SW480 (cell line): ENCODE data around the gene TNFRSF14.
A peak's percentile ranks its signal among the peaks of the same experiment; 100 is the strongest.

Source experiments
- DNase-seq: peaks from one replicate; pipeline ENCODE4 v3.0.0-alpha.2; 2016; ENCODE audit warnings: low spot score

The TNFRSF14 gene

GRCh38 chr1:2556277-2556677 is at the start of gene TNFRSF14:
TSS of gene TNFRSF14 (plus strand) at chr1:2556371. CDS start at chr1:2556665, 294 bp downstream.
- peak; percentile 53 for DNase-seq

- no peak for DNase-seq
These were observed 49.1 kb upstream of the TNFRSF14 start for GRCh38 chr1:2506901-2507565.

- no peak for DNase-seq
These were observed 48.4 kb upstream of the TNFRSF14 start for GRCh38 chr1:2507744-2508155.

GRCh38 chr1:2508180-2508579 is 48.0 kb upstream of the TNFRSF14 start:
- no peak for DNase-seq

DNA sequence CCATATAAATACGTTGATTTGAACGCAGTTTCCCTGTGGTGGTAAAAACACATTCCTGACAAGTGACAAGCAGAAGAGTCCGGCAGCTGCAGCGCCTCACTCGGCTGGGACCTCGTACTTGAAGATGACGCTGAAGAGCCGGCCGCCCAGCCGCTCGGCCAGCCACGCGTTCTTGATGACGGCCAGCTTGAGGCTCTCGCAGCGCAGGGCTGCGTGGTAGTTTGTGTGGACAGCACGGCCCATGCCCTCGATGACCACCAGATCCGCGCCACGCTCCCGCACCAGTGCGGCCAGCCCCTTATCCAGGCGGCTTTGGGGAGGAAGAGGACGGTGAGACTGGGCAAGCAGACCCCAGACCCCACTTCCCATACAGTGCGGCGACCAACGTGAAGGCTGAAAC is 47.4 kb upstream of the TNFRSF14 start:
- no peak for DNase-seq

DNA sequence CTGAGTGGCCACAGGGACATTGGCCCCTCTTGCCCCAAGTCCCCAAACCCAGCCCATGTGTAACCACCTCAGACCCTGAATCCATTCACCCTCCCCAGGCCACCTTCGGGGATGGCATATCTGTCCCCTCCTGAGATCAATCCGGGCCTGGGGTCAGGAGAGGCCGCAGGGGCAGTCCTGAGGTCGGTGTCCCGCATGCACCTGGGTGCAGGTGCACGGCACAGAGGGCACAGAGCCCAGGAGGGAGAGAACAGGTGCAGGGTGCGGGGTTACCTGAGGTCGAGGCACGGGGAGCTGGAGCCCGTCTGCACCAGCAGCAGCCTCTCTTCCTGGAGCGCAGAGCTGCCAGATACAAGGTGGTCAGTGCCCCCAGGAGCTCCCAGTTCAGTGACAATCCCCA is 46.6 kb upstream of the TNFRSF14 start:
- no peak for DNase-seq

DNA sequence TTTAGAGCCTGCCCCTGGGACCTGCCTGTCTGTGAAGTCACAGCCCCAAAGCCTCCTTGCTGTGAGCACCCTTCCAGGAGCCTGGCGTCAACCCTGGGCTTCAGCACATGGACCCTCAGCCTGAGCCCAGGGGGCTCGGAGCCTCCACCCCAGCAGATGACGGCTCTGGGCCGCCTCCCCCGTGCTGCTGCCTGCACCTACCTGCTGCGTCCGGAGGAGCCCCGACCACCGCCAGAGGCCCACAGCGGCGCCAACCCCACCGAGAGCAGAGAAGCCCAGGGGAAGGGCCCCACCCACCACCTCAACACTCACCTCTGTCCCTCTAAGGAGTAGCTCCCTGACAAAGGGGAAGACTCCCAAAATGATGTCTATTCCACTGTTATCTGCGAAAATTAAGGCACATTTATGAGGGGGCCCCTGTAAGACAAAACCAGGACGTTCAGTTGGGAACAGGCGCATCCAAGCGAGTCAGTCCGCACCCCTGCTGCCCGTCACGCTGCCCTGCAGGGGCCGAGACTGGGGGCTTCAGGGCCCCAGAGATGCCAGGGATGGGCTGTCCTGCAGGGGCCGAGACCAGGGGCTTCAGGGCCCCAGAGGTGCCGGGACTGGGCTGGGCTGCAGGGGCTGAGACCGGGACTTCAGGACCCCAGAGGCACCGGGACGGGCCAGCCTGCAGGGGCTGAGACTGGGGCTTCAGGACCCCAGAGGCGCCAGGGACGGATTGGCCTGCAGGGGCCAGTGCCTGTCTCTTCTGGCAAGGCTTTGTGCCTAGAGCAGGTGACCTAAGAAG is 45.6 kb upstream of the TNFRSF14 start:
- no peak for DNase-seq

DNA sequence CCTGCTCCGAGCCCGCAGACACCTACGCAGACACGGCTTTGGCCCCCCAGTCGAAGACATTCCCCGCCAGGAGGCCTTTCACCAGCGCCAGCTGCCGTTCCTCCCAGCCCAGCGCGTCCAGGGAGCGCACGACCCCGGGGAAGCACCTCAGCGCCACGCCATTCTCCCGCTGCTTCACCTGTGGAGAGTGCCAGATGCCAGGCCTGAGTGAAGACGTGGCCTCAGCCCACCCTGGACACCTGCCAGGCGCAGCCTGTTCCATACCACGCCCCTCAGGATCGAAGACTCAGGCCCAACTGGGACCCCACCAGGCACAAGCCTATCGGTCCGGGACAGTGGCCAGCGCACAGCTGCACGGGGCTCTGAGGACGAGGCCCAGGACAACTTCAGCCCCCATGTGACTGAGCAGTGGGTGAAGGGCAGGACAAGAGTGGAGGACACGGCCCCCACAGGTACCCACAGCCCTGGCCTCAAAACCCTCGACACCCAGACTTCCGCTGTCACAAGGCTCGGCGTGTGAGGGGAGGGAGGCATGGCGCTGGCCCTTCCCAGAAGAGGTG is 43.2 kb upstream of the TNFRSF14 start:
- no peak for DNase-seq

DNA sequence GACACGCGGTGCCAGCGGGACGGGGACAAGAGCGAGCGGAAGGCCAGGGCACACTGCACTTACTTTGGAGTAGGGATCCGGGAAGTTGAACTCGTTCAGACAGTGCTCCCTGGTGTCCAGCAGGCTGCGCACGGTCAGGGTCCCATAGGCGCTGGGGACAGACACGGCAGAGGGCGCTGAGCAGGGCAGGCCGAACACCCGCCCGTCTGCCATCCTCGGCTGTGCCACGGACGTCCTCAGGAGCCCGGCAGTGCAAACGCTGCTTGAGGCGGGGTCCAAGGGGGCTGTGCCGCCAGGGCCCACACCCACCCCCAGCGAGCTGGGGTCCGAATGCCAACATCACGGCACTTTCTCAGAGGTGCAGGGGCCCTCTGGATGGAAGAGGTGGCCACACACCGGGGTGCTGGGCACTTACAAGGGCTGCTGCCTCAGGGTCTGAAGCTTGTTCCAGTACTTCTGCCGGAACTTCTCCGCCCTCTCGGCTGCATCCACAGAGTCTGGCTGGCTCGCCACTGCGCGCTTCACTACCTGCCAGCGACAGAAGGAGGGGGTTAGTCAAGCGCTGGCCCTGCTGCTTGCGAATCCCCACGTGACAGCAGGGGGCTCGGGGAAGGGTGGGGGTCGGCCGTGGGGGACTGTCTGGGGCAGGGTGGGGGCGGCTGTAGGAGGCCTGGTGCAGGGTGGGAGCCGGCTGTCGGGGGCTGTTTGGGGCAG is 42.1 kb upstream of the TNFRSF14 start:
- DNase-seq, result no peak

GRCh38 chr1:2514863-2515762 is 41.1 kb upstream of the TNFRSF14 start:
- DNase-seq, result no peak

GRCh38 chr1:2515763-2516080 is 40.4 kb upstream of the TNFRSF14 start:
- no peak for DNase-seq

- DNase-seq, result no peak
These were observed 40.0 kb upstream of the TNFRSF14 start for GRCh38 chr1:2516124-2516523.

DNA sequence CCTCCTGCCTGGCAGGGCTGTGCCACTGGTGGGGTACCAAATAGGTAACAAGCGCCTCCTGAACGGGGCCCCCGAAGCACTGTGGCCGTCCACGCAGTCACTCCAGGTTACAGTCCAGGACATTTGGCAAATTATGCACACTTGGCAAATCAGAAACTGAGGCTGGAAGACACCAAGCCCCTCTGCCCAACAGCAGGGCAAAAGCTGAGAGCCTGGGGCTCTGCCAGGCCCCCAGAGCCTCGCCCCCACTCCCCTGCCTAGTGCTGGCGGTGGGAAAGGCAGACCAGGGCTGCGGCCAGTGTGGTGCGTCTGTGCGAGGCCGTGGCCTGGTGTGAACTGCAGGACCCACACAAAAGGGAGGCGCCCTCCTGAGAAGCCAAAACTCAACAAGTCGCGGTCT is 39.2 kb upstream of the TNFRSF14 start:
- DNase-seq, result no peak

GRCh38 chr1:2517966-2518365 is 38.2 kb upstream of the TNFRSF14 start:
- no peak for DNase-seq

- no peak for DNase-seq
These were observed 37.6 kb upstream of the TNFRSF14 start for GRCh38 chr1:2518528-2518927.

DNA sequence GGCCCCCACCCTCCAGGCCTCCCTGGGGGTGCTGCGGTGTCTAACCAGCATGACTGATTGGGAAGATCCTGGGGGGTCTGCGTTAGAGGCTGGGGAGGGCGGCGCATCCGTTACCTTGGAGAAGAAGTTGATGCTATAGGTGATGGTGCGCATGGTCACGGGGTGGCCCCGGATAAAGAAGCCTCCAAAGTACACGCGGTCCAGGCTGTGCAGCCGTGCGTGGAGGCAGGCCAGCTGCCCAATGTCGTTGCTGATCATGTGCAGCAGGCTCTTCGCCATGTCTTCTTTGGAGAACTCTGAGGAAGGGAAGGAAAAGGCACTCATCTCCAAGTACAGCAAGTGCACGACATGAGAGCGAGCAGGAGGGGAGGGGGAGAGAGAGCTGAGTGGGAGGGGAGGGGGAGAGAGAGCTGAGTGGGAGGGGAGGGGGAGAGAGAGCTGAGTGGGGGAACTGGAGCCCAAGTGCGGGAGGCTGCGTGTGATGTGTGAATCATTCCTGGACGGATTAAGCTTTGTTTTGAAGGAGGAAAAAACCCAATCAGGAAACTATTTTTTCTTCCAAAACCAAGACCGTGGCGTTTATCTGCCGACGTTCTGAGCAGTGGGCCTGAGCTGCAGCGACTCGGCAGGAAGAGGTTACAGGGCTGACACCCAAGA is 37.0 kb upstream of the TNFRSF14 start:
- no peak for DNase-seq

- no peak for DNase-seq
These were observed 36.4 kb upstream of the TNFRSF14 start for GRCh38 chr1:2519729-2520128.

DNA sequence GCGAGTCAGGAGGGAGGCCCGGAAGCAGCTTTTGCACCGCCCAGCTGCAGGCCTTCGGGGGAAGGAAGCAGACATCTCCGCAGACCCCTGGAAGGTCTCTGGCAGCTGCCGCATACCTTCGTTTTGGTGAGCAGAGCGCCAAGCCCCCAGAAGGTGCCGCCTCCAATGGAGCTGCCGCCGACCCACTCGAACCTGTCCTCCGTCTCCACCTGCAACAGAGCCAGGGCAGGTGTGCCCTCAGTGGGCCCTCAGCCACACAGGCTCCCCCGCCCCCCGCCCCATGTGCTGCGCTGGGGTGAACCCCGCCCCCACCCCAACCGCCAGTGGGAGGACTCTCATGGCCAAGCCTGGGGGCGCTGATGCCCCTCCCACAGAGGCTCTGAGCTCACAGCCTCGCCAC is 36.0 kb upstream of the TNFRSF14 start:
- DNase-seq, result no peak

DNA sequence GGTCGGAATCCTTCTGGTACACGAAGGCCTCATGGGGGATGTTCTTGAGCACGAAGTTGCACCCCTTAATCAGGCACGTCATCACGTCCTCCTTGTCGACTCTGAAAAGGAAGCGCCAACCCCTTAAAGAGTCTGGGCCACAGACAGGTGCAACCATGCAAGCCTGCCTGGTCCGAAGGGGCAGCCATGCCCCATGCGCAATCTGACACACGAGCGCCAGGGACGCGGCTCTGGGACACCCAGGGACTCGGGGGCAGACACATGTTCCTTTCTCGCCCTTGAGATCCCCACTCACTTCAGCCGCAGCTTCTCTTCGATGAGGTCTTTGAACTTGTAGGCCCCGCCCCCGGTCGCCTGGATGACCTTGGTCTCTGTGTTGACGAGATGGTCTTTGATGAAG is 35.4 kb upstream of the TNFRSF14 start:
- DNase-seq, result no peak

GRCh38 chr1:2522230-2522629 is 33.9 kb upstream of the TNFRSF14 start:
- no peak for DNase-seq

DNA sequence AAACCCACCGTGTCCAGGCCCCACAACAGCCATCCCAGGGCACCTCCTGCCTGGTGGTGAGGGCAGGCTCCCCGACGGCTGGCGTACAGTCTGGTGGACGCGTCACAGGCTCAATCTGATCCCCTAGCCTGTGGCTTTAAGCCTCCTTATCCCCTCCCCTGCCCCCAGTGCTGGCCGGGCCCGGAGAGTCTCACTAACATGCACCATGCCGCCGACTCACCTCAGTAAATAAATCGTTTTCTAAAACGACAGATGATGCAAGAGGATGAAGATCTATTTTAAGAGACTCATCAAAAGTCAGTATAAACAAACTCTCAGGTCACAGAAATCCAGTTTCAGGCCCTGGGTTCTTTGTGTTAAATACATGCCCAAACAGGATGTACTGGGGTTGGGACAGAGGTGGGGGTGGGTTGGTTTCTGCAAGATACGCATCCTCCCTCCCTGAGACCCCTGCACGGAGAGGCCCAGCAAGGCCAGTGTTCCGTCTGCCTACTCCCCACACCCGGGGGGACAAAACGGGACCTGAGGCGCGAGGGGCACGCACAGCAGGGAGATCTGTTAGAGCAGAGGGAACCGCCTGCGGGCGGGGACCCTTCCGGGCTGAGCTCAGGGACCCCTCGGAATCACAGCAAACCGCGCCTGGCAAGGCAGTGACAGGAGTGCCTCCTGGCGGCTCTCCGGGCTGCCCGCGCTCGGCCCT is 32.8 kb upstream of the TNFRSF14 start:
- no peak for DNase-seq
